Neural progenitor cell (in vitro differentiated cells): ENCODE data around the gene HPGD. TPM values are rescaled to one million over a fixed set of nuclear protein-coding genes. Genes with fewer than 3 reads are reported as not detected.
A peak's percentile ranks its signal among the peaks of the same experiment; 100 is the strongest.

Experiments
- DNase-seq: peaks from one replicate; pipeline ENCODE4 v3.0.0-alpha.2; 2016; ENCODE audit warnings: low spot score
- H2AFZ ChIP-seq: fragments of 200-600 bp; sonication (generic); replicated peaks from 2 replicates; pipeline ENCODE4 v1.6.1; 2016; ENCODE audit warnings: antibody characterized with exemption
- H3F3A ChIP-seq: fragments of 200-600 bp; sonication (generic); 2 replicates; pipeline ENCODE4 v1.6.1; 2016; ENCODE audit warnings: antibody characterized with exemption, low read depth
- H3K27ac ChIP-seq: fragments of 200-600 bp; sonication (generic); 2 replicates; pipeline ENCODE4 v1.5.1; 2016; ENCODE audit warnings: mild to moderate bottlenecking
- H3K27me3 ChIP-seq: fragments of 200-600 bp; sonication (generic); 2 replicates; pipeline ENCODE4 v1.6.1; 2016; ENCODE audit warnings: mild to moderate bottlenecking, moderate library complexity
- H3K36me3 ChIP-seq: fragments of 200-600 bp; sonication (generic); 2 replicates; pipeline ENCODE4 v1.5.1; 2016
- H3K4me1 ChIP-seq: fragments of 200-600 bp; sonication (generic); 2 replicates; pipeline ENCODE4 v1.6.1; 2016; ENCODE audit warnings: mixed run types
- H3K4me2 ChIP-seq: fragments of 200-600 bp; sonication (generic); 2 replicates; pipeline ENCODE4 v1.6.1; 2016
- H3K4me3 ChIP-seq: fragments of 200-600 bp; sonication (generic); 2 replicates; pipeline ENCODE4 v1.5.1; 2016
- H3K79me2 ChIP-seq: fragments of 200-600 bp; sonication (generic); 2 replicates; pipeline ENCODE4 v1.6.1; 2016; ENCODE audit warnings: low read depth
- H3K9ac ChIP-seq: fragments of 200-600 bp; sonication (generic); 2 replicates; pipeline ENCODE4 v1.6.1; 2016
- H3K9me3 ChIP-seq: fragments of 200-600 bp; sonication (generic); 2 replicates; pipeline ENCODE4 v1.5.1; 2016; ENCODE audit warnings: low read depth
- H4K20me1 ChIP-seq: fragments of 200-600 bp; sonication (generic); 2 replicates; pipeline ENCODE4 v1.6.1; 2016; ENCODE audit warnings: low read depth
- H3K27ac Mint-ChIP-seq: 3 replicates; pipeline ENCODE4 v1.8.0; 2021; ENCODE audit warnings: mixed read lengths
- H3K27me3 Mint-ChIP-seq: 2 replicates; pipeline ENCODE4 v1.8.0; 2022; ENCODE audit warnings: low read depth, mild to moderate bottlenecking, inconsistent platforms, moderate library complexity, mixed read lengths; ENCODE audit not compliant: insufficient read depth
- H3K36me3 Mint-ChIP-seq: 3 replicates; pipeline ENCODE4 v1.8.0; 2021; ENCODE audit warnings: mixed read lengths
- H3K4me1 Mint-ChIP-seq: 3 replicates; pipeline ENCODE4 v1.8.0; 2021; ENCODE audit warnings: mixed read lengths
- H3K4me3 Mint-ChIP-seq: 3 replicates; pipeline ENCODE4 v1.8.0; 2021; ENCODE audit warnings: mild to moderate bottlenecking, moderate library complexity, mixed read lengths
- H3K9me3 Mint-ChIP-seq: 3 replicates; pipeline ENCODE4 v1.8.0; 2020; ENCODE audit warnings: mixed read lengths
- EZH2 ChIP-seq: fragments of 200-600 bp; sonication (generic); IDR thresholded peaks from 2 replicates; pipeline ENCODE4 v1.6.1; 2017; ENCODE audit warnings: antibody characterized with exemption, mild to moderate bottlenecking, moderate library complexity
- EZH2phosphoT487 ChIP-seq: fragments of 200-600 bp; sonication (generic); IDR thresholded peaks from 2 replicates; pipeline ENCODE4 v1.6.1; 2017; ENCODE audit warnings: antibody characterized with exemption
- total RNA-seq: library from RNA; depleted of rRNA; stranded (reverse); fragments of >200 nt; gene quantifications from 2 replicates; pipeline ENCODE4 v1.2.3, GENCODE V29; 2015; ENCODE audit warnings: low replicate concordance
- TF ChIP-seq, protein P1 (sequence below): fragments of 200-600 bp; sonication (generic); IDR thresholded peaks from 2 replicates; pipeline ENCODE4 v1.5.1; 2017; ENCODE audit warnings: antibody characterized with exemption, mild to moderate bottlenecking

The HPGD gene
- total RNA-seq, 1 donor from 2014 or later, result not detected

DNA sequence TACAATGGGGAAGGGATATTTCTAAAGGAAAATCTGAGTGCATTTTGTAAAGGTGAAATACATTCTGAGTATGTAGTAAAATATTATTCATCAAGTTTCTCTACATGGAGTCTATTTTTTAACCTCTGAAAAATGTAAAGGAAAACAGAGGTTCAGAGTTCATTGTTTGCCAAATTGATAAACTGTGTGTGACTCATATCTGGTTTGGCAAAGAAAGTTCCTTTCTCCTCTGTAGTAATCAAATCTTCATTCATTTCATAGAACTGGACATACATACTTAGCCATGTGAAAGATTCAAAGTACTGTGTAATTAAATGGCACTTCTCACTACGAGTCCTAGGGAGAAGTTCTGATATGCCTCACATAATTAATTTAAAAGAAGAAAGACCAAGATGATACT is 61.6 kb downstream of the HPGD start:
- Histone ChIP-seq H3K9ac (no peak overlapping the region), H3K4me1 (no peaks in the 10 kb centered on the region), H3K27me3 (no peaks in the 10 kb centered on the region), H2AFZ (no peak overlapping the region), H3K9me3 (no peaks in the 10 kb centered on the region), H3K27ac (no peak overlapping the region), H3K4me3 (no peak overlapping the region), H3K79me2 (no peaks in the 10 kb centered on the region), H3K4me2 (no peak overlapping the region), H4K20me1 (no peaks in the 10 kb centered on the region), H3K36me3 (no peaks in the 10 kb centered on the region), H3F3A (no peaks in the 10 kb centered on the region)
- no peak for TF ChIP-seq EZH2
- TF ChIP-seq, protein P1, sequence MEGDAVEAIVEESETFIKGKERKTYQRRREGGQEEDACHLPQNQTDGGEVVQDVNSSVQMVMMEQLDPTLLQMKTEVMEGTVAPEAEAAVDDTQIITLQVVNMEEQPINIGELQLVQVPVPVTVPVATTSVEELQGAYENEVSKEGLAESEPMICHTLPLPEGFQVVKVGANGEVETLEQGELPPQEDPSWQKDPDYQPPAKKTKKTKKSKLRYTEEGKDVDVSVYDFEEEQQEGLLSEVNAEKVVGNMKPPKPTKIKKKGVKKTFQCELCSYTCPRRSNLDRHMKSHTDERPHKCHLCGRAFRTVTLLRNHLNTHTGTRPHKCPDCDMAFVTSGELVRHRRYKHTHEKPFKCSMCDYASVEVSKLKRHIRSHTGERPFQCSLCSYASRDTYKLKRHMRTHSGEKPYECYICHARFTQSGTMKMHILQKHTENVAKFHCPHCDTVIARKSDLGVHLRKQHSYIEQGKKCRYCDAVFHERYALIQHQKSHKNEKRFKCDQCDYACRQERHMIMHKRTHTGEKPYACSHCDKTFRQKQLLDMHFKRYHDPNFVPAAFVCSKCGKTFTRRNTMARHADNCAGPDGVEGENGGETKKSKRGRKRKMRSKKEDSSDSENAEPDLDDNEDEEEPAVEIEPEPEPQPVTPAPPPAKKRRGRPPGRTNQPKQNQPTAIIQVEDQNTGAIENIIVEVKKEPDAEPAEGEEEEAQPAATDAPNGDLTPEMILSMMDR, result no peak
- TF ChIP-seq EZH2phosphoT487, result no peak
- DNase-seq, result no peak
- no peak overlapping the region for H3K27ac Mint-ChIP-seq
- H3K9me3 Mint-ChIP-seq, result no peaks in the 10 kb centered on the region
- H3K4me3 Mint-ChIP-seq, result no peak overlapping the region
- no peaks in the 10 kb centered on the region for H3K36me3 Mint-ChIP-seq
- no peaks in the 10 kb centered on the region for H3K4me1 Mint-ChIP-seq
- no peaks in the 10 kb centered on the region for H3K27me3 Mint-ChIP-seq

DNA sequence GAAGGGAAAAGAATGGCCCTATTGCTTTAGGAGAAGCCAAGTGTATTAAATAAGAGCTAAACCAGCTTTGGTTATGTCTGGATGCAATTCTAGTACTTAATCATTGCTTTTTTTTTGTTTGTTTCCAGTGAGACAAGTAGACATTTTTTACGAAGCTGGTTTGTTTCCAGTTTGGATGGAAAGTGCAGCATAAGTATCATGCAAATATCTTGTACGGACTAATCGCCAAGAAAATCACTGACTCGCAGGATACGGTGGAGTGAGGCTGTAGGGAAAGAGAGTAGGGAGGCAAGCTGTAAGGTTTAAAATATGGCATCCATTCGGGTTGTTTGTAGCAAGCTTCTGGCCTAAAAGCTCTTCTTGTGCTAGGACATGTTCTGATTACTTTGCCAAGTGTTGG is 64.8 kb downstream of the HPGD start:
- TF ChIP-seq EZH2, result no peak
- TF ChIP-seq, protein P1, result no peak
- no peak for TF ChIP-seq EZH2phosphoT487
- Histone ChIP-seq H3F3A (no peaks in the 10 kb centered on the region), H2AFZ (peak overlapping the region; percentile 23), H3K4me1 (no peaks in the 10 kb centered on the region), H3K79me2 (no peaks in the 10 kb centered on the region), H3K9ac (no peak overlapping the region), H4K20me1 (no peaks in the 10 kb centered on the region), H3K27ac (no peak overlapping the region), H3K9me3 (no peaks in the 10 kb centered on the region), H3K27me3 (no peaks in the 10 kb centered on the region), H3K4me2 (no peak overlapping the region), H3K4me3 (no peak overlapping the region), H3K36me3 (no peaks in the 10 kb centered on the region)
- no peaks in the 10 kb centered on the region for H3K36me3 Mint-ChIP-seq
- H3K4me3 Mint-ChIP-seq, result no peak overlapping the region
- no peaks in the 10 kb centered on the region for H3K9me3 Mint-ChIP-seq
- H3K27ac Mint-ChIP-seq, result no peak overlapping the region
- DNase-seq, result no peak
- no peaks in the 10 kb centered on the region for H3K4me1 Mint-ChIP-seq
- H3K27me3 Mint-ChIP-seq, result no peaks in the 10 kb centered on the region

DNA sequence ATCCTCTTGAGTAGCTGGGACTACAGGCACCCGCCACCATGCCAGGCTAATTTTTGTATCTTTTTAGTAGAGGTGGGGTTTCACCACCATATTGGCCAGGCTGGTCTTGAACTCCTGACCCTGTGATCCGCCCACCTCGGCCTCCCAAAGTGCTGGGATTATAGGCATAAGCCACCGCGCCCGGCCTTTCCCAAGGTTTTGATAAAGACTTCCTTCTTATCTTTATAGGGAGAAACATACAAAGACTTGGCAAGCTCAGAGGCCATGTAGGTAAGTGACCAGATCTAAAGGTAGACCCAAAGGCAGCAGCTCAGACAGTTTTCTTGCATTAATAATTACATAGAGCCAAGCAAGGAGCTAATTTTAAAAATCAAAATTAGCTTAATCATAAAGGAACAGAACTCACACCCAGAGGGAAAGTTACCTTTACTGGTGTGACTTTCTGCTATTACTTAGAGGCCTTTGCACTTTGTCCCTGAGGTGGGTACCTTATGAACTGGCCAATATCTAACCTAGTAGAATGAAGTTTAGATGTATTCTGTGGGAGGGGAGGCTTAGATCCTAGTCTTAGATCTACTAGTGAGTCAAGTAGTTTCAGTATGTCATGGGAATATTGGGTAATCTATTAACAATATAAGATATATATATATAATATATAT is 67.3 kb downstream of the HPGD start:
- H3K4me2 ChIP-seq, result no peak overlapping the region
- H4K20me1 ChIP-seq, result no peaks in the 10 kb centered on the region
- H3K4me3 ChIP-seq, result no peak overlapping the region
- no peak for TF ChIP-seq EZH2phosphoT487
- TF ChIP-seq EZH2, result no peak
- TF ChIP-seq, protein P1, result no peak
- no peak overlapping the region for H3K9ac ChIP-seq
- Mint-ChIP-seq H3K36me3 (no peaks in the 10 kb centered on the region), H3K4me3 (no peak overlapping the region), H3K9me3 (no peaks in the 10 kb centered on the region), H3K27ac (no peak overlapping the region), H3K27me3 (no peaks in the 10 kb centered on the region), H3K4me1 (no peaks in the 10 kb centered on the region)
- DNase-seq, result no peak
- no peak overlapping the region for H2AFZ ChIP-seq
- no peaks in the 10 kb centered on the region for H3K36me3 ChIP-seq
- no peaks in the 10 kb centered on the region for H3K27me3 ChIP-seq
- no peaks in the 10 kb centered on the region for H3K4me1 ChIP-seq
- no peaks in the 10 kb centered on the region for H3F3A ChIP-seq
- H3K9me3 ChIP-seq, result no peaks in the 10 kb centered on the region
- no peaks in the 10 kb centered on the region for H3K79me2 ChIP-seq
- H3K27ac ChIP-seq, result no peak overlapping the region
